B cell (primary cell): ENCODE results near the gene WARS2. TPM values are rescaled to one million over a fixed set of nuclear protein-coding genes. Genes with fewer than 3 reads are reported as not detected.

Source experiments
- ATAC-seq: fragments of 200-7000 bp; cut with Tn5 transposase; one replicate; pipeline ENCODE4 v1.10.0; 2021; ENCODE audit warnings: low read depth, mild to moderate bottlenecking, moderate number of reproducible peaks, moderate library complexity
- CTCF ChIA-PET: fragments of 350-600 bp; sonication (Branson Sonifier 250); formaldehyde crosslinking; loops from one replicate; lab custom pipeline; 2021; ENCODE audit warnings: antibody characterized with exemption, inconsistent platforms; lab: Charles Lee
- POLR2A ChIA-PET: fragments of 350-600 bp; sonication (Branson Sonifier 250); formaldehyde crosslinking; loops from one replicate; lab custom pipeline; 2021; ENCODE audit warnings: antibody characterized with exemption; lab: Charles Lee
- DNase-seq: peaks from one replicate; pipeline ENCODE4 v3.0.0; 2013
- H2AFZ ChIP-seq: 2 replicates; pipeline ENCODE4 v1.6.1; 2012; ENCODE audit warnings: mild to moderate bottlenecking, low read depth, low read length; ENCODE audit not compliant: insufficient read depth, poor library complexity, severe bottlenecking
- H3K27ac ChIP-seq, 2 donors: 1 replicate in 1 of 2; 2 replicates in 1 of 2; pipeline ENCODE4 v1.5.1; 2012 to 2013; ENCODE audit warnings: low read length in 2 of 2, mild to moderate bottlenecking in 2 of 2, moderate library complexity in 1 of 2
- H3K27me3 ChIP-seq, 4 experiments: fragments of 200-600 bp in 1 of 4; sonication (generic) in 1 of 4; replicated peaks in 1 of 4; 1 replicate in 2 of 4; 2 replicates in 2 of 4; pipeline versions ENCODE4 v1.6.1 to v1.7.0; 2013 to 2016; ENCODE audit warnings: low read length in 3 of 4, mild to moderate bottlenecking in 2 of 4, mixed read lengths in 1 of 4, moderate library complexity in 1 of 4; ENCODE audit not compliant: insufficient read depth in 4 of 4, control insufficient read depth in 3 of 4; ENCODE audit errors: control extremely low read depth in 1 of 4
- H3K36me3 ChIP-seq, 2 experiments: replicated peaks in 1 of 2; 1 replicate in 1 of 2; 2 replicates in 1 of 2; pipeline versions ENCODE4 v1.6.1 to v1.7.1; 2013; ENCODE audit warnings: low read length in 1 of 2; ENCODE audit not compliant: insufficient read depth in 2 of 2, control insufficient read depth in 1 of 2; ENCODE audit errors: control extremely low read depth in 1 of 2, extremely low read depth in 1 of 2
- H3K4me1 ChIP-seq, 2 donors: fragments of 200-600 bp in 1 of 2; sonication (generic) in 1 of 2; 1 replicate in 1 of 2; 2 replicates in 1 of 2; pipeline versions ENCODE4 v1.5.1 to v1.6.1; 2013 to 2017; ENCODE audit warnings: low read length in 2 of 2; ENCODE audit not compliant: control insufficient read depth in 2 of 2, insufficient read depth in 2 of 2
- H3K4me2 ChIP-seq: replicated peaks from 2 replicates; pipeline ENCODE3; 2012; ENCODE audit warnings: mild to moderate bottlenecking, low read depth, low read length; ENCODE audit not compliant: poor library complexity, severe bottlenecking
- H3K4me3 ChIP-seq, 5 experiments: fragments of 200-600 bp in 1 of 5; sonication (generic) in 1 of 5; 1 replicate in 3 of 5; 2 replicates in 2 of 5; pipeline versions ENCODE4 v1.5.1 to v1.7.0; 2011 to 2016; ENCODE audit warnings: low read length in 4 of 5, mild to moderate bottlenecking in 4 of 5, low read depth in 2 of 5, control low read depth in 1 of 5, moderate library complexity in 1 of 5; ENCODE audit not compliant: insufficient read depth in 1 of 5; ENCODE audit errors: control extremely low read depth in 1 of 5, extremely low read depth in 1 of 5
- H3K79me2 ChIP-seq: fragments of 200-600 bp; sonication (generic); one replicate; pipeline ENCODE4 v1.6.0; 2016; ENCODE audit warnings: low read length; ENCODE audit not compliant: control insufficient read depth, insufficient read depth
- H3K9ac ChIP-seq: fragments of 200-600 bp; sonication (generic); 2 replicates; pipeline ENCODE4 v1.6.1; 2017; ENCODE audit warnings: mild to moderate bottlenecking, low read length, moderate library complexity
- H3K9me3 ChIP-seq, 3 donors: one replicate each; pipeline versions ENCODE4 v1.6.1 to v1.7.1; 2013; ENCODE audit warnings: low read length in 2 of 3; ENCODE audit not compliant: control insufficient read depth in 2 of 3, insufficient read depth in 1 of 3; ENCODE audit errors: control extremely low read depth in 1 of 3
- H4K20me1 ChIP-seq: 2 replicates; pipeline ENCODE4 v1.6.0; 2012; ENCODE audit warnings: mild to moderate bottlenecking, low read length; ENCODE audit not compliant: insufficient read depth, control insufficient read depth, poor library complexity, severe bottlenecking
- H3K27ac Mint-ChIP-seq: one replicate; pipeline ENCODE4 v1.8.0; 2021; ENCODE audit warnings: mixed read lengths
- H3K27me3 Mint-ChIP-seq: one replicate; pipeline ENCODE4 v1.8.0; 2021; ENCODE audit warnings: mixed read lengths
- H3K4me1 Mint-ChIP-seq: one replicate; pipeline ENCODE4 v1.8.0; 2021; ENCODE audit warnings: mixed read lengths
- H3K4me3 Mint-ChIP-seq: one replicate; pipeline ENCODE4 v1.8.0; 2021; ENCODE audit warnings: mixed read lengths
- H3K9me3 Mint-ChIP-seq: one replicate; pipeline ENCODE4 v1.8.0; 2022; ENCODE audit warnings: mixed read lengths; ENCODE audit not compliant: insufficient read depth
- EZH2 ChIP-seq: IDR thresholded peaks from 2 replicates; pipeline ENCODE4 v1.6.1; 2012; ENCODE audit warnings: borderline replicate concordance, low read depth, mild to moderate bottlenecking, moderate library complexity, low read length; ENCODE audit not compliant: insufficient read depth, poor library complexity, severe bottlenecking
- WGBS: methylation state at CpG from one replicate; pipeline ENCODE4 v1.1.5; 2013; ENCODE audit warnings: missing lambda C conversion rate; ENCODE audit not compliant: insufficient coverage; 5-methylcytosine and 5-hydroxymethylcytosine counted together
- intact Hi-C: fragments of 100-400 bp; cut with micrococcal nuclease; formaldehyde crosslinking; loops from one replicate; pipeline ENCODE4 v1.10.0; 2022
- polyA plus RNA-seq: library from polyadenylated mRNA; depleted of rRNA; stranded (reverse); fragments of >200 nt; gene quantifications from 2 replicates; pipeline ENCODE4 v1.2.3, GENCODE V29; 2012
- total RNA-seq, 2 donors: library from RNA; stranded (reverse); fragments of 120-200 nt in 1 of 2; gene quantifications; 1 replicate in 1 of 2; 2 replicates in 1 of 2; pipeline versions ENCODE4 v1.2.3 to v1.2.4, GENCODE V29; 2013 to 2022
- TF ChIP-seq, protein P1 (sequence below): fragments of 200-600 bp; IDR thresholded peaks from one replicate; pipeline ENCODE4 v1.8.0; 2022; ENCODE audit warnings: antibody characterized with exemption, mild to moderate bottlenecking

The WARS2 gene
- total and polyA plus RNA-seq, 2 donors (not counting 1 experiment from before 2014, with no cell fraction given): 4.2 to 14.3 TPM

DNA sequence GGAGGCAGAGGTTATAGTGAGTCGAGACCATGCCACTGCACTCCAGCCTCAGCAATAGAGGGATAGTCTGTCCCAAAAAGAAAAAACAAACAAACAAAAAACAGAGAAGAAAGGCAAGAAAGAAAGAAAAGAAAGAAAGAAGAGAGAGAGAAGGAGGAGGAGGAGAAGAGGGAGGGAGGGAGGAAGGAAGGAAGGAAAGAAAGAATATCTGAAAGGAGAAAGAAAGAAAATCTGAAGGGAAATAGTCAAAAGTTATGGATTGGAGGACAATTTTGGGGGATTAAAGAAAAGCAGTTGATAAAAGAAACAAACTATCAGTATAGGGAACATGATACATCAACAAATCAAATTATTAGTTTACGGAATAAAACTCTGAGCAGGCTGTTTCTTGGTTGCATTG, 84.9 kb downstream of the WARS2 start:
- no peak overlapping the region for H3K27ac Mint-ChIP-seq
- no peak overlapping the region for H3K4me3 Mint-ChIP-seq
- no peaks in the 10 kb centered on the region for H3K4me1 Mint-ChIP-seq
- Histone ChIP-seq H3K79me2 (no peaks in the 10 kb centered on the region), H3K9ac (no peak overlapping the region), H3K36me3 (no peaks in the 10 kb centered on the region), H4K20me1 (no peaks in the 10 kb centered on the region), H3K27ac (no peak overlapping the region), H3K4me1 (no peaks in the 10 kb centered on the region), H3K4me2 (no peak overlapping the region), H2AFZ (no peak overlapping the region), H3K9me3 (no peaks in the 10 kb centered on the region), H3K4me3 (no peak overlapping the region), H3K27me3 (no peaks in the 10 kb centered on the region)
- no peak for ATAC-seq
- ChIA-PET CTCF (no interaction called here), POLR2A (no interaction called here)
- no peak for DNase-seq
- intact Hi-C loops: no loop called here
- WGBS: no CpG with 5 or more reads among the region's 2 CpGs
- no peaks in the 10 kb centered on the region for H3K27me3 Mint-ChIP-seq
- no peak for TF ChIP-seq EZH2
- TF ChIP-seq, protein P1, sequence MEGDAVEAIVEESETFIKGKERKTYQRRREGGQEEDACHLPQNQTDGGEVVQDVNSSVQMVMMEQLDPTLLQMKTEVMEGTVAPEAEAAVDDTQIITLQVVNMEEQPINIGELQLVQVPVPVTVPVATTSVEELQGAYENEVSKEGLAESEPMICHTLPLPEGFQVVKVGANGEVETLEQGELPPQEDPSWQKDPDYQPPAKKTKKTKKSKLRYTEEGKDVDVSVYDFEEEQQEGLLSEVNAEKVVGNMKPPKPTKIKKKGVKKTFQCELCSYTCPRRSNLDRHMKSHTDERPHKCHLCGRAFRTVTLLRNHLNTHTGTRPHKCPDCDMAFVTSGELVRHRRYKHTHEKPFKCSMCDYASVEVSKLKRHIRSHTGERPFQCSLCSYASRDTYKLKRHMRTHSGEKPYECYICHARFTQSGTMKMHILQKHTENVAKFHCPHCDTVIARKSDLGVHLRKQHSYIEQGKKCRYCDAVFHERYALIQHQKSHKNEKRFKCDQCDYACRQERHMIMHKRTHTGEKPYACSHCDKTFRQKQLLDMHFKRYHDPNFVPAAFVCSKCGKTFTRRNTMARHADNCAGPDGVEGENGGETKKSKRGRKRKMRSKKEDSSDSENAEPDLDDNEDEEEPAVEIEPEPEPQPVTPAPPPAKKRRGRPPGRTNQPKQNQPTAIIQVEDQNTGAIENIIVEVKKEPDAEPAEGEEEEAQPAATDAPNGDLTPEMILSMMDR: peak; percentile 11
- H3K9me3 Mint-ChIP-seq: no peaks in the 10 kb centered on the region

DNA sequence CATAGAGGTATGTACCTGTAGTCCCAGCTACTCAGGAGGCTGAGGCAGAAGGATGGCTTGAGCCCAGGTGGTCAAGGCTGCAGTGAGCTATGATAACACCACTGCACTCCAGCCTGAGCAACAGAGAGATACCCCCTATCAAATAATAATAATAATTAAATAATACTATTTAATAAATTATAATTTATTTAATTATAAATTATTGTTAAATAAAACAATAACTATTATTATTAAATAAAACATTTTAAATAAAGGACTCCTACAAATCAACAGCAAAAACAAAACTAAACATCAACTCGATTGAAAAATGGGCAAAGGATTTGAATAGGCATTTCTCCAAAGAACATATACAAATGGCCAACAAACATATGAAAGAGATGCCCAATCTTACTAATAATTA, 86.5 kb downstream of the WARS2 start:
- no peaks in the 10 kb centered on the region for H3K27me3 Mint-ChIP-seq
- Histone ChIP-seq H3K9me3 (no peaks in the 10 kb centered on the region), H3K36me3 (no peaks in the 10 kb centered on the region), H3K27ac (no peak overlapping the region), H3K4me3 (no peak overlapping the region), H4K20me1 (no peaks in the 10 kb centered on the region), H3K4me2 (no peak overlapping the region), H3K79me2 (no peaks in the 10 kb centered on the region), H2AFZ (no peak overlapping the region), H3K9ac (no peak overlapping the region), H3K27me3 (no peaks in the 10 kb centered on the region), H3K4me1 (no peaks in the 10 kb centered on the region)
- H3K4me1 Mint-ChIP-seq: no peaks in the 10 kb centered on the region
- 100% methylated on average over 1 of the region's 1 CpG for WGBS
- H3K4me3 Mint-ChIP-seq: no peak overlapping the region
- no peaks in the 10 kb centered on the region for H3K9me3 Mint-ChIP-seq
- no peak overlapping the region for H3K27ac Mint-ChIP-seq
- intact Hi-C loops: no loop called here
- ChIA-PET CTCF (no interaction called here), POLR2A (no interaction called here)
- TF ChIP-seq, protein P1: no peak
- no peak for TF ChIP-seq EZH2
- ATAC-seq (no peak), DNase-seq (no peak)
